HG03060 (cell line): ENCODE measurements around the gene CDK18.

Experiments
- ATAC-seq: cut with Tn5 transposase; IDR thresholded peaks from one replicate; pipeline ENCODE4 v1.9.1; 2021; ENCODE audit warnings: low read depth, moderate number of reproducible peaks; ENCODE audit not compliant: unreplicated experiment

The CDK18 gene

GRCh38 chr1:205535096-205535495, 30.6 kb downstream of the CDK18 start:
- ATAC-seq = no peak

- ATAC-seq = no peak
Measured at GRCh38 chr1:205535866-205536758, 31.6 kb downstream of the CDK18 start.

- ATAC-seq = no peak
Measured at GRCh38 chr1:205536759-205537361, 32.4 kb downstream of the CDK18 start.

GRCh38 chr1:205537386-205538018, 33.0 kb downstream of the CDK18 start:
- no peak for ATAC-seq

- ATAC-seq = no peak
Measured at GRCh38 chr1:205538235-205538840, 33.9 kb downstream of the CDK18 start.

- ATAC-seq = no peak
Measured at GRCh38 chr1:205541161-205541886, 36.9 kb downstream of the CDK18 start.

- ATAC-seq = no peak
Measured at GRCh38 chr1:205542367-205542766, 37.9 kb downstream of the CDK18 start.

- no peak for ATAC-seq
Measured at GRCh38 chr1:205543351-205544301, 39.2 kb downstream of the CDK18 start.

GRCh38 chr1:205545001-205545919, 40.8 kb downstream of the CDK18 start:
- no peak for ATAC-seq

GRCh38 chr1:205545991-205546390, 41.5 kb downstream of the CDK18 start:
- ATAC-seq = no peak

GRCh38 chr1:205546541-205546940, 42.1 kb downstream of the CDK18 start:
- ATAC-seq = no peak

GRCh38 chr1:205547936-205548827, 43.7 kb downstream of the CDK18 start:
- no peak for ATAC-seq

- no peak for ATAC-seq
Measured at GRCh38 chr1:205554026-205554811, 49.8 kb downstream of the CDK18 start.

- ATAC-seq = no peak
Measured at GRCh38 chr1:205561501-205562203, 57.2 kb downstream of the CDK18 start.

- ATAC-seq = no peak
Measured at GRCh38 chr1:205563927-205564441, 59.5 kb downstream of the CDK18 start.

GRCh38 chr1:205565799-205566198, 61.3 kb downstream of the CDK18 start:
- no peak for ATAC-seq
